Suppressor macrophage (primary cell): ENCODE data around the gene MINK1.

Experiments
- DNase-seq, 4 experiments: peaks; one replicate each; pipeline ENCODE4 v3.0.0-alpha.2; 2020 to 2022

Gene MINK1

GRCh38 chr17:4934173-4934979 lies 101.2 kb downstream of the MINK1 start:
- DNase-seq, result peak; percentile 49 to 76 (median 68)

GRCh38 chr17:4935650-4936049 lies 102.5 kb downstream of the MINK1 start:
- no peak for DNase-seq

GRCh38 chr17:4936436-4936835 lies 103.3 kb downstream of the MINK1 start:
- DNase-seq, result no peak

- DNase-seq, result no peak
Observed at GRCh38 chr17:4937553-4937952, 104.4 kb downstream of the MINK1 start.

DNA sequence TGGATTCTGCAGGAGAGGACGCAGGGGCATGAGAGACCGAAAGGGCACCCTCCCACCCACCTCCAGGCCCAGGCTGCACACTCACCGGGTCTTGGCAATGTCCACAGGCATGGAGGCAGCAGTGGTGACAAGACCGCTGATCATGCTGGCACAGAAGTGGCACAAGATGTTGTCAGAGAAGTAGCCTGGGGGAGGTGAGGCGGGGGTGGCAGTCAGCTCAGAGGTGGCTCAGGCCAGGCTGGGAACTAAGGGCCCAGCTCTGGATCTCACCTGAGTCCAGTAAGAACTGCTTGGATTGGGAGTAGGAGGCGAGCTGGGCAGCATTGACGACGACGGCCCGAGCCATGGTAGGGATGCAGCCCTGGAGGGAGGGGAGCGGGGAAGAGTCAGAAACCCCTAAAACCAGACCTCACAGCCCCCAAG lies 104.9 kb downstream of the MINK1 start:
- no peak for DNase-seq

DNA sequence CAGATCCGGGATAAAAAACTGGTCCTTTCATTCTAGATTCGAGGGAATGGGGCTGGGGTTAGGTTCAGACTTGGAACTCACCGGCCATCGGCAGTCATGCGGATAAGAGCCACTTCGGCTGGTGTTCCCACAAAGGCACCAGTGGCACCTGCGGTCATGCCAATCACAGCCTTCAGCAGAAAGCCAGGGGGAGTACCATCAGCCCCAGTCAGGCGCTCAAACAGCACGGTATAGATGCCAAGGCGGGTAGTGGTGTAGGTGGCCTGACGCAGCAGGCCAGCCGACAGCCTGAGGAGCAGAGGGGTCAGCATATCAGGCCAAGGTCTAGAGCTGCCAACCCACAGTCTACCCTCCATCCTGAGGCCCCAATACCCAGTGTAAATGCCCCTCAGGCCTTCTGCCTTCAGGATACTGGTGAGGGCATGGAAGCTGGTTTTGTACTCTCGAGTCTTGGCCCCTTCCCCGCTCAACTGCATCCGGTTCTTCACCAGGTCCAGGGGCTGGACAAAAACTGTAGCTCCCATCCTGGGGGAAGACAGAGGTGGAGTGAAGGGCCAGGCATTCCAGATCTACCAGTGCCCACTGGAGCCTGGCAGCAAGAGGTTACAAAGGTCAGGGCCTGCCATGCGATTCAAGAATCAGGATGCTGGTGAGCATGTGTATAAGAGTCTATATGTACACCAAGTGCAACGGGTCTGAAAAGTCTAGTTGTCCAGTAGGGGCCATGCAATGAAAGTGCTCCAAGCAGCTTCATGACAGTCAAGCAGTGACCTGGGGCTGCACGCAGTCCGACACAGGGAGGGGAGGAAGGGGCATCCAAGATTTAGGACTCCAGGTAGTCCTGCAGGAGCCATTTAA lies 105.8 kb downstream of the MINK1 start:
- peak in 2 of 4 experiments; percentile 15 to 27 for DNase-seq

DNA sequence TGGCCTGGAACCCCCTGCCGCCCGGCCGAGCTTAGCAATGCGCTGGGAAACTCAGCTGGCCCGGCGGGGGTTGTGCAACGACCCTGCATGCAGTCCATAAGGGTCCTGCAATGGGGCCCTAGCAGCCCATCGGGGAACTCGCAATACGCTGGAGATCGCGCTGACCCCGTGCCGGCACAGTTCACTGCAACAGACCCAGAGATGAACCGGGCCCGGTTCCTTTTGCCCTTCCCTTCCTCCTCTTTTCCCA lies 106.3 kb downstream of the MINK1 start:
- DNase-seq, result no peak

- peak; percentile 98 to 100 (median 100) for DNase-seq
Observed at GRCh38 chr17:4939796-4940554, 106.8 kb downstream of the MINK1 start, which contains the start of the genes RNF167 and SLC25A11. Gene RNF167 (plus strand): TSS chr17:4940268. CDS start chr17:4940910, 642 bp downstream. Gene SLC25A11 (minus strand): TSS chr17:4940046. CDS start chr17:4939910, 136 bp downstream.

DNA sequence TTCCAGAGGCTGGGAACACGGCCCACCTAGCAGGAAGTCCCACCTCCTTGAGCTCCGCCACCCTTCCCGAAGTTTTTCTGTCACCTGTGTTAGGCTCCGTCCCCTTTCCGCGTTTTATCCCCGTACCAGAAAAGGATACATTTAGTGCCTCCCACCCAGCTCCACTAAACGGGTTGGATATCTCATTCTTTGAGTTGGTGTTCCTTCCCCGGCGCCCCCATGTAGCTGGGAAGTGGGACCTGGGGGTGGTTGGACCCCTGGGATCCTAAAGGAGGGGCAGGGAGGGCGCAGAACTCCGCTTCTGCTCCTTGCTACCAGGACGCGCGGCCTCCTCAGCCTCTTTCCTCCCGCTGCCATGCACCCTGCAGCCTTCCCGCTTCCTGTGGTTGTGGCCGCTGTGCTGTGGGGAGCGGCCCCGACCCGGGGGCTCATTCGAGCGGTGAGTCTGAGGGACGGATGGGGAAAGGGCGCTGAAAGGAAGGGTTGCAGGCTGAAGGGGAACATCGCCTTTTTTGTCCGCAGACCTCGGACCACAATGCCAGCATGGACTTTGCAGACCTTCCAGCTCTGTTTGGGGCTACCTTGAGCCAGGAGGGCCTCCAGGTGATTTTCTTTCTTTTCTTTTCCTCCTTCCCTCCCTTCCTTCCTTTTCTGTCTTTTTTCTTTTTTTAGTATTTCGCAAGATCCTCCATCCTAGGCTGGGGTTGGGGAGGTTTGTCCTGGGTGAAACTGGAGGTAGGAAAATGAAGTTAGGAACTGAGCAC lies 107.6 kb downstream of the MINK1 start:
- peak in 2 of 4 experiments; percentile 31 to 53 for DNase-seq

DNA sequence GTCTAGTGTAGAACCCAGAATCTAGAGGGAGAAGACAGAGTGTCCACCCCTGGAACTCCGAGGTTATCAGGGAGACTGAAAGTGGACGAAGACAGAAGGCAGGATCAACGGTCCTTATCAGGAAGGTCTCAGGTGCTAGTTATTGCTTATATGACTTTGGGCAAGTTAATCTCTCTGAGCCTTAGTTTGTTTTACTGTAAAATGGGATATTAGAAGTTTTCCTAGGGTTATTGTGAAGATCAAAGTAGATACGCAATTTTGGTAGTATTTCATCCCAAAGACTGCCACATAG lies 108.1 kb downstream of the MINK1 start:
- no peak for DNase-seq

GRCh38 chr17:4942760-4943508 lies 109.8 kb downstream of the MINK1 start:
- no peak for DNase-seq

DNA sequence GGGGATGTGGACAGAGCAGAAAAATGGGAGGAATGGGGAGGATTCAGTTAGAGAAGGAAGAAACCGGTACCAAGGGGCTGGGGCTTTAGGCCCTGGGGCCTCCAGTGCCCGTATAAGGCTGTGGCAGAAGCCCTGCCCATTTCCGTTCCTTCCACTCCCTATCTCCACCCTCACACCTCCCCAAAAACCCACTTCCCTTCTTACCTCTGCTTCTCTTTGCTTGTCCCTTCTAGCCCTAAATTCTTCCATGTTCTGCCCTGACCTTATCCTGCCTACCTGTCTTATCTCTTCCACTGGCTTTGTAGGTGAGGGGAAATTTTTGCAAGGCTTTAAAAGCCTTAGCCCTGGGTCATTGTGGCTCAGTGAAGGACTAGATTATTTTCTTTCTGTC lies 111.0 kb downstream of the MINK1 start:
- peak in 3 of 4 experiments; percentile 26 to 47 (median 38) for DNase-seq

DNA sequence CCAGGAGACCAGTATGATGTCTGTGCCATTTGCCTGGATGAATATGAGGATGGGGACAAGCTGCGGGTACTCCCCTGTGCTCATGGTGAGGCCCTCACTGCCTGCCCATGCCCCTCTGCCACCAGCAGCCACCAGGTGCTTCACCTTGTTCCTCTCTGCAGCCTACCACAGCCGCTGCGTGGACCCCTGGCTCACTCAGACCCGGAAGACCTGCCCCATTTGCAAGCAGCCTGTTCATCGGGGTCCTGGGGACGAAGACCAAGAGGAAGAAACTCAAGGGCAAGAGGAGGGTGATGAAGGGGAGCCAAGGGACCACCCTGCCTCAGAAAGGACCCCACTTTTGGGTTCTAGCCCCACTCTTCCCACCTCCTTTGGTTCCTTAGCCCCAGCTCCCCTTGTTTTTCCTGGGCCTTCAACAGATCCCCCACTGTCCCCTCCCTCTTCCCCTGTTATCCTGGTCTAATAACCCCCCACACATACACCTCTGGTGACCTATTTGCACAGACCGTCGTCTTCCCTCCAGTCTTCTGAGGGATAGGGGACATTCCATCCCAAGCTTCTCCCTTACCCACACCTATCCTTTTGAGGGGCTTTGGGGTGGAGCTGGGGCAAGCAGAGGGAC lies 111.5 kb downstream of the MINK1 start:
- no peak for DNase-seq

GRCh38 chr17:4945176-4945943 lies 112.2 kb downstream of the MINK1 start:
- DNase-seq, result peak; percentile 86 to 92 (median 90)

DNA sequence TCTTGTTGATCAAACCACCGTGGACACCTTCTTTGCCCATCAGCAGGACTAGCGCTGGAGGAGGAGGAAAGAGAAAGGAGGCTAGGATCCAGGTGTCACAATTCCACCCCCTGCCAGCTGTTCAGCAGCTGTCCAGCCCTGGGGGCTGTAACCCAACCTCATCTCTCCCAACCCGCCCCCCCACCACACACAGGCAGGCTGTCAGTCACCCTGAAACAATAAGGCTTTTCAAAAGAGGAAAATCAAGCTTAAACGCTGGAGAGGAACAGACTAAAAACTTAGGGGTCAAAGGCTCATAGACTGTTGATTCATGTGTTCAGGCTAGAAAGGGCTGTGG lies 112.8 kb downstream of the MINK1 start:
- DNase-seq, result no peak

GRCh38 chr17:4946312-4946976 lies 113.3 kb downstream of the MINK1 start:
- DNase-seq, result peak; percentile 21 to 54 (median 40)

DNA sequence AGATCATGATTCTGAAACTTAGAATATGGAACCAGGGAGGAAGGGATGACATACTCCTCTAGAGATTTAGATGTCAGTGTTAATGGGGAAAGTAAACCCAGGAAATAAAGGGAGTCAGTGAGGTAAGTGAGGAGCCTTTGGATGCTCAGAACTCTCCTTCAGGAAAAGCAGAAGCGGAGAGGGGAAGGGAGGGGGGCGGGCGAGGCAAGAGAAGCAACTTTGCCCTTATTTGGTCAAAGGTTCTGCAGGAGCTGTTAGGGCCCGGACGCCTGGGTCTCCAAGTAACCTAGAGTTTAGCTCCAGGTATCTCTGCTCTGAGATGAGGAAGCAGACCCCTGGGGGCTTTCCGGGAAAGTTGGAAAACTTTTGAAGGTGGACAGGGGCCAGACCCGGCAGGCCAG lies 113.9 kb downstream of the MINK1 start:
- DNase-seq, result peak; percentile 18 to 62 (median 47)
